GM21786 (cell line): ENCODE results near the gene SNCA.

ENCODE experiments used
- ATAC-seq: cut with Tn5 transposase; IDR thresholded peaks from one replicate; pipeline ENCODE4 v1.9.1; 2021; ENCODE audit not compliant: unreplicated experiment

SNCA gene

DNA sequence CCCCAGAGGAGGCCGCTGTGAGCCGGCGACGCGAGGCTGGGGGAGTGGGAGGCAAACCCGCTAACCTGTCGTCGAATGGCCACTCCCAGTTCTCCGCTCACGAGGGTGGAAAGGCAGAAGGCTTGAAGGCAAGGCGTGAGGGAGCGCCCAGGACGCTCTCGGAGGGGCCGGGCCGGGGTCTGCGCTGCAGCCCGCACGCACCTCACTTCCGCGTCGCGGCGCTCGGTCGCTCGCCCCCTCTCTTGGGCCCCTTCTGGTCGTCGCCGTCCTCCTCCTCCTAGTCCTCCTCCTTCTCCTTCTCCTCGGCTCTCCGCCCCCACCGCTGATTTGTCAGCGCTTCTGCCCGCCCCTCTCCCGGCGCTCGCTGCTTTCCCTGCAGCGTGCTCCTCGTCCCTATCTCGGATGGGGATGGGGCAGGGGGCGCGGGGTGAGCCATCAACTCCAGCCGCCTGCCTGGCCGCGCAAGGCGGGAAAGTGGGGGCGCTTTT is at the start of gene SNCA:
Gene SNCA (minus strand): TSS at position 265 of the 488 bp plus-strand sequence. CDS start 1,494 bp downstream, outside the sequence.
- ATAC-seq, result no peak

DNA sequence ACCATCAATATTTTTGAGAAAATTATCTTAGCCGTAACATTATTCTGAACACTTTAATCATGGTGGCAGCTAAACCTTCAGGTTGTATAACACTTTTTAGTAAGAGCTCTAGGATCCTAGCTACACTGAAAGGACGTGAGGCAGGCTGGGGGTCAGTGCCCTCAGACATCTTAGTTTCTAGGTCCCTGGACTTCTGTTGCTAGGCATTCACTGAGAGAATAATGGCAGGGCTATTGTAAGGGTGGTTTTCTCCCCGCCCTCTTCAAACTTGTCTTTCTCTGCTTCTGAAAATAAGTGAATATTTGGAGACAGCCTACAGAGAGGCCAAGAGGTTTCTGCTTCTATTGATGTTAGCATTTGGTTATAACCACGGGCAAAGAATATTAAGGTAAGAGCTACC is 42.3 kb upstream of the SNCA start:
- no peak for ATAC-seq

DNA sequence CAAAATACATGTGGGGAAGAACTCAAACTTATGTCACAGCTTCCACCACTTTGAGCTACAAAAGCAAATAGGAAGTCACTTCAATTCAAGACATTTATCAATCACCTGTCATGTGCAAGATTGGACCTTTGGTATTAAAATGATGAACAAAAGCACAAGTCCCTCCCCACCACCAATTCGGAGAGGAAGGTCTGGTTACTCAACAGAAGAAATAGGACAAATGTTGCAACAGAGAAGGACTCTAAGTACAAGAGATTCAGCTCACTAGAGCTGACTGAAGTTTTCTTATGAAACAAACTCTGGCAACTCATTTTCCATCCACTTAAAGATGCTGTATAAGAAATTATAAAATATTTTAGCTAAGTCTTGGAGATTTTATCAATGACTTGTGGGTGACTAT is 41.6 kb upstream of the SNCA start:
- no peak for ATAC-seq

DNA sequence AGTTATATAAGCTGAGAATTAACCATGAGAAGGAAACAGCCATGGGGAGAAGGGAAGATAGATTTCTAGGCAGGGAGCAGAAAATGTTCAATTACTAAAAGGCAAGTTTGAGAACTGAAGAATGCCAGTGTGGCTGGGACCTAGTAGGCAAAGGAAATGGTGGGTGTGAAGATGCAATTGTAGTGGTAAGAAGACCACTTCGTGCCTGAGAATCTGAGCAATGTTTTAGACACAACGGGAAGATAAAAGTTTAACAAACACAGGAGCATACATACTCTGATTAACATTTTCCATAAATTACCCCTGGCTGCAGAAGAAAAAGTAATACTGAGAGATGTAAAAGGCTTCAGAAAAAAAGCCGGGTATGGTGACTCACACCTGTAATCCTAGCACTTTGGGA is 39.6 kb upstream of the SNCA start:
- no peak for ATAC-seq

DNA sequence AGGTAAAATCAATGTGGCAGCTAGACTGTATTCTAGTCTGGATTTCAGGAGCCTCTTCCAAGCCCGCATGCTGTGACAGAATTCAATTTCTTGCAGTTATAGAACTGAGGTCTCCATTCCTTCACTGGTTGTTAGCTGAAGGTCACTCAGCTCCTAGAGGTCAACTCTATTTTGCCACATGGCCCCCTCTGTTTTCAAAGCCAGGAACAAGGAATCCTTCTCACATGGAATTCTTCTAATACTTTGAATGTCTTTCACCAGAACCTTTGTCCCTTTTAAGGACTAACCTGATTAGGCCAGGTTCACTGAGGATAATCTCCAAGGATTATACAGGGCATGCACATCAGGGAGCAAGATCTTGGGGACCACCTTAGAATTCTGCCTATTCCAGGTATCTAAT is 34.2 kb upstream of the SNCA start:
- ATAC-seq, result no peak

DNA sequence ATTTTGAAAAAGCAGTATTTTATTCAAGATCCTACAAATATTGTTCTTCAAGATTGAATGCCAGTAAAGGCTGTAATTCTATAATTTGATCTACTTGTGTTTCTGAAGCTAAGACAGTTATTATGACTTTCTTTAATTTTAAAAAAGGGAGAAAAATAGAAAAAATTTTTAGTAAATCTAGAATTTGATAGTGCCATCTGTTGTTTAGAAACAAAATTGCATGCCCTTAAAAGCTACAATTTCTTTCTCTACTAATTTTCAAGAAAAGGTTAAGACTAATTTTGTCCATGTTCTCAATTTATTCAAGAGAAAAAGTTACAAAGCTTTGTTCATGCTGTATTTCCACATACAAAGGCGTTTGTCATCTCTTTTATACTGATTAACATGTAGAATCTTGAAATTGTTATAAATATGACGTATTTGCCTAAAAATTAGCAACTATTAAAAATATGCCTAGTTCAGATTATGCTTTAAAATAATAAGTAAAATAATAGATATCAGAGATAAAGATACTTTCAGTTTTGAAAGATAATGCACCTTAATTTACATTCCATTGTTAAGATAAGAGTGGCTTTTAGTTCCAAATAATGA is 32.1 kb upstream of the SNCA start:
- ATAC-seq, result no peak

DNA sequence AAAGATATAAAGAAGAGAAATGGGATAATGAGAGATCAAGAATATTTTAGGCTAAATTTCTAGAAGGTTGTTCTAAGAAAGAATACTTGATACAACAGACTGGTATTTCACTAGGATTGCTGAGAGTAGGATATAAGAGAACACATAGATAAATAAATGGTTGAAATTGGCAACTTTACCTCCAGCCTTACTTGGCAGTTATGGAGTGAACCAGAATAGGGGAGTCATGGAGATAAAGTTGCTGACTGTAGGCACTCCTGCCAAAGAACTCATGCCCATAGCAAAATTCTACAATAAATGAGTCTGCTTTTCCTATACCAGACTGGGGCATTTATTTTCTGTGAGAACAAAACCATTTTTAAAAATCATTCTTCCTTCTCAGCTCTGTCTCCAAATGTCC is 31.3 kb upstream of the SNCA start:
- ATAC-seq, result no peak

DNA sequence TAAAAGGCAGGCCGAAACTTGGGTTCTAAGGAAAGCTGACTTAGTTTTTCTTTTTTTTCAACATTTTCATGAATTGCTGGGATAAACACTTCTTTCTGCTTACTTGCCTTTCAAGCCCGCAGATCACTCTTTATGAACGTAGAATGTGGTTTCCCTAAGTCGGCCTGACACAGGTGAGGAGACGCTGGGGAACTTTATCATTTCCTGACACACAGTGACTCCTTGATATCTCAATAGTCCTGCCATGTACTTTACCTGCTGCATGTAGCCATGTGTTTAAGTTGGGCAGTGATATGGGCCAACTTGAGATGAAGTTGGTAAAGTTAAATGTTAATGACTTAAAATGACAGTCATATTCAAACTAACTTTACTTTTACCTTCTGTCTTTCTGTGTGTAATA is 26.6 kb upstream of the SNCA start:
- no peak for ATAC-seq

DNA sequence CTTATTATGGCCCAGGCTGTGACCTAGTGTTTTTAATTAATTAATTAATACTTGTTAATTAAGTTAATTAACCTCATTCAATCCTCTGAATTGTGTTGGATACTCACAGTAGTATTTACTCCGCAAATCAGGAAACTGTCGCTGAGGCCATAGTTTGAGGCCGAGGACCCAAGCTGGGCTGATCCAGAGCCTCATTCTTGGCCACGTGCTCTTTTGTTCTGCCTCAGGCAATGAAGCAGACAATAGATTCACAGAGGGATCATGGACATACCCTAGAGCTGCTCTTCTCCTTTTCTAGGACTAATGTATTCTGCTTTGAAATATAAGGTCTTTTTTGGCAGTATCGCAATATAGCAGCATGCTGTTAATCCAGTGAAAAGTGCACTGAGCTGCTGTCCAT is 24.0 kb upstream of the SNCA start:
- ATAC-seq, result no peak

DNA sequence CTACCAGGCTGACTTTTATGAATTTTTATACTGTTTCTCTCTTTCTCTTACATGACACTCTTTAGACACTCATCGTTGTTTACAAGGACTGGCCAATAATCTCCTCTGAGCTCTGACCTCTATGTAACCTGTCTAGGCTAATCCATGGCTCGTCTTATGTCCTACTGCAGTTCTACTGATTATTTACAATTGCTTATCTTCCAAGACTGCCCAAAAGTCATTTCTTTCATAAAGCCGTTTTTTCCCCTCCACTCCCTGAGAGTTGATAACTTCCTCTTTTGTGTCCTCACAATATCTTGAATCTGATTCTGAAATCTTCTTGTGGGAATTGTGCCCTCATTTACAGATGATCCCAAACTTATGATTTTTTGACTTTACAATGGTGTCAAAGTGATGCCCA is 18.3 kb upstream of the SNCA start:
- ATAC-seq, result no peak

DNA sequence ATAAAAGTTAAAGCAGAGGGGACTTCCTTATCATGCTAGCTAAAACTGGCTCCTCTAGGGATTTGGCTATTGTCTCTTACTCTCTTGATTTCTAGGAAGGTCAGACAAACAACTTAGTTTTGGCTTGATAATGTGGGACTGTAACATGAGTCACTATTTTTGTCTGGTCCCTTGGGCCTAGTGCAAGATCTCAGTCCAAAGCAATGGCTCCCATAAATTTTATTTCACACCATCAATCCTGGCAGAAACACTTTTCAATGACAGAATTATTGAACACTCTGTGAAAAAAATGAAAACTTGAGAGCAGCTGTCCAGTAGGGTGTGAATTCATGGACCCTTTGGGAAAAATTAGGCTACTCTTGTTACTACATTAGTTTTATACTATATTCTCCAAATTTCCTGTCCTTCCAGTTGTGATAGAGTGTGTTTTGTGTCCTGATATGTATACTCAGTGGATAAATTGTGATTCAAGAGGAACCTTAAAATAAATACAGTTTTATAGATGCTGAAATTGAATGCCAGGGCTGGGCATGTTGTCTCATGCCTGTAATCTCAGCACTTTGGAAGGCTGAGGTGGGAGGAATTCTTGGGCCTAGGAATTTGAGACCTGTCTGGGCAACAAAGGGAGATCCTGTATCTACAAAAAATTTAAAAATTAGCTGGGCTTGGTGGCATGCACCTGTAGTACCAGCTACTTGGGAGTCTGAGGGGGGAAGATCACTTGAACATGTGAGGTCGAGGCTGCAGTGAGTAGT is 10.8 kb upstream of the SNCA start:
- no peak for ATAC-seq

DNA sequence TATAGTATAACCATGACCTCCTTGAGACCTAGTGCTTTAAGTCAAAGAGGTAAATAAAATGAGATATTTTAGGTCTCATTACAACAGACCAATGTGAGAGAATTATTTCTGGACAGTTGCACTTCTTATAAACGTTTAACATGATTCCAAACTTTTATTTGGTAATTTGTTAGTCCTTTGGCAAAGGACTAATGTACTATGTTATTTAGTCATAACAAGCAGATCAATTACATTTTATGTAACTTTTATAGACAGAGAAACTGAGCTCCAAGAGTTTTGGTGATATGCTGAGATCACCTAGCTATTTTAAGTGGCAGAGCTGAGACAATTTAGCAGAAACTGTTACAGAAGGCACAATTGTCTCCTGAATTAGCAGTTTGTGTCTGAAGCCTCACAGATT is 2.6 kb upstream of the SNCA start:
- no peak for ATAC-seq

DNA sequence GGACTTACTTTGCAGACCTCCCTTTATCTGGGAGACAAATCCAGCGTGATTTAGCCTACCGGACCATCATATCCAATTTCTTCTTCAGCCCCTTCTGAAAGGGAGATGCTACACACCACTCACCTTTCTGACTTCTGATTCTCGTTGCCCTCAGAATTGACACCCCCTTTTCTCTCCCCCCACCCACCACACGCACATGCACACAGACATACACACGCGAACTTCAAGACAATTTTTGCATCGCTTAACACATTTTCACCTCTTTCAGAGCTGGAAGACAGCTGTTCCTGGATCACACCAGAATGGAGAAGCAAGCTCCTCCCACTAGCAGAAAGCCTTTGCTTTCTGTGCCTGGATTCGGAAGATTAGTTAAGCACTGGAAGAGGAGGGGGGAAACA is 1.0 kb upstream of the SNCA start:
- no peak for ATAC-seq

DNA sequence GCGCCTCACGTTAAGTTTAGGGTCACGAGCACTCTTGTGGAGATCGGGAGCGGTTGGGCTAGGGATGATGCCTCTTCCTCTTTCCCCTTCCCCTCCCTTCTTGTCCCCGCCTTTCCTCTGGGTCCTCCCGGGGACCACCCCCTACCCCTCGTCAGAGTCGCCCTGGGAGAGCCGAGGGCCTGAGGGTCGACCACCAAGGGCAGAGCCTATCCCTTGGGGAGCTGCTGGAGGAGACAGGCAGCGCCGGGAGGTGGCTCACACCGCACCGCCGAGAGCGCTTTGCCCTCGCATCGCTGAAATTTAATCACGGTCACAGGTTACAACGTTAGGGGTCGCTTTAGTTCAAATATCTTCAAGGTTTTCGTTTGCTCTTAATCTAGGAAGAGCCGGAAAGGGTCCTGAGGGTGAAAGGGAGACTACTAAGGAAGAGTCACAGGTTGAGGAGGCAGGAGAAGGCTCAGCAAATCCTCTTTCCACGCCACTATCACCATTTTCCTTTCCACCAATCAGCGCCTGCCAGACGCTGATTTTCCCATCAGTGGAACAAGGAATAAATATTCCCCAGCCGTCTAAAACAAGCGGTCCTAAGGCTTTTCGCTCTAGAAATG is 528 bp upstream of the SNCA start:
- ATAC-seq, result no peak

DNA sequence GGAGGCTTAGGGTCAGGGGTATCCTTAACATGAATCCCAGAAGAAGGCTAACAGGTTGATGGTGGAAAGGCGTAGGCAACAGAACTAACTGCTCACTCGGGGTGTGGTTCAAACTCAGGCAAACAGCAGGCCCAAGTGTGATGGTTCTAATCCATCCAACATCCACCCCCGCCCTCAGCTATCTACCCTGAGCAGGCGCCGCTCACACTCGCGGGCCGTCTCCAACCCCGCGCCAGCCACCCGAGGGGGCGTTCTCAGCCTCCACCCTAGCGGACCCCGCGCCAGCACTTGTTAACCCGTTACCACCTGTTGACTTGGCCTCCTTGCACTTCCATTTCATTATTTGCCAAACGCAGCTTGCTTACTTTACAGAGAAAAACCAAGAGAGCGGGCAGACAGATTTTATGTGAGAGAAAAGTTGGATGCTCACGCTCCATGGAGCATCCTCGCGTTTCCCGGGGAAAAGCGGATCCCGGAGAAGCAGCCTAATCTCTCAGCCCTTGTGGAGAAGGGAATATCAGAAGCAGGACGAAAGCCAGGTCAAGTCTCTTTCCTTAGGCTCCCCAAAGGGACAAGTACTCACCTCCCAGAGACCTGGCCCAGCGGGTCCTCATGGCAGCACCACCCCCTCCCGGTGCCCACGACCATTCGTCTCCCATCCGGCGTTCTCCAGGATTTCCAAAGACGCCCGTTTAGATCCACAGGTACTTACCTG is 773 bp downstream of the SNCA start:
- no peak for ATAC-seq

DNA sequence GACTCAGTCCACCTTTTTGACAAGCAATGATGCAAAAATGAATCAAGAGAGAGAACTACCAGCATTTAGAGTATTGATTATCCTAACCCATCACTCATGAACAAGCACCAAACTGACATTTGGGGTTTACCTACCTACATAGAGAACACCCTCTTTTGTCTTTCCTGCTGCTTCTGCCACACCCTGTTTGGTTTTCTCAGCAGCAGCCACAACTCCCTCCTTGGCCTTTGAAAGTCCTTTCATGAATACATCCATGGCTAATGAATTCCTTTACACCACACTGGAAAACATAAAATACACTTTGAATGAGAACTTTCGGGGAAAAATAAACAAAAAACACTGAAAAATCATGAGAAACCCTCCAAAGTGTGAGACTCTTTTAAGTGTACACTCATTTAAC is 1.5 kb downstream of the SNCA start:
- no peak for ATAC-seq

DNA sequence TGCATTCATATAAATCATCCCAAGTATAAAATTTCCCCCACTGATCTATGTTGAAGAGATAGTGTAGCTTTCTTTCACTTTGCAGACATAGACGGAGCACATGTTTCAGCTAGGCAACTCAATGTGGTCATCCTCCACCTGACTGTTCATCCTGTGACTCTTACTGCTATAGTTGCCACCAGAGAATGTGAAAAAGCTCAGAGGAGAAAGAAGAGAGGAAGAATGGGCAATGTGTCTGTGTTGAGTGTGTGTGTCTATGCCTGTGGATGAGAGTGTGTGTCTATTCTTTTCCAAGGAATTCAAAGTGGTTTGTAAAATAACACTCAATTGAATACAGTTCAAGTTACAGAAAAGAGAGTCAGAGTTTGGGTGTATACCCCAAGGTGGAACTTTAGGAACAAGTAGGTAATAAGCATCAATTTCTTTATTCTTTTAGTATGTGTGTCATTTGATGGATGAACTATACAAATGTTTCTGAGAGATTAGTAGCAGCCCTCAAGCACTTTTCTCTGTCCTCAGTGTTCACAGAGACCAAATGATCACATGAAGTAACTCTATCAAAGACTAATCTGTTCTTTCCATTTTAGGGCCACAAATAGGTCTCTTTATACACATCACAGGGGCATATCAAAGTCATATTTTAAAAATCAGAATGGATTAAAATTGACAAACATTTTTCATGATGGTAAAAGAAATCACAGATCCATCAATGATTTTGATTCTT is 2.3 kb downstream of the SNCA start:
- ATAC-seq, result no peak

DNA sequence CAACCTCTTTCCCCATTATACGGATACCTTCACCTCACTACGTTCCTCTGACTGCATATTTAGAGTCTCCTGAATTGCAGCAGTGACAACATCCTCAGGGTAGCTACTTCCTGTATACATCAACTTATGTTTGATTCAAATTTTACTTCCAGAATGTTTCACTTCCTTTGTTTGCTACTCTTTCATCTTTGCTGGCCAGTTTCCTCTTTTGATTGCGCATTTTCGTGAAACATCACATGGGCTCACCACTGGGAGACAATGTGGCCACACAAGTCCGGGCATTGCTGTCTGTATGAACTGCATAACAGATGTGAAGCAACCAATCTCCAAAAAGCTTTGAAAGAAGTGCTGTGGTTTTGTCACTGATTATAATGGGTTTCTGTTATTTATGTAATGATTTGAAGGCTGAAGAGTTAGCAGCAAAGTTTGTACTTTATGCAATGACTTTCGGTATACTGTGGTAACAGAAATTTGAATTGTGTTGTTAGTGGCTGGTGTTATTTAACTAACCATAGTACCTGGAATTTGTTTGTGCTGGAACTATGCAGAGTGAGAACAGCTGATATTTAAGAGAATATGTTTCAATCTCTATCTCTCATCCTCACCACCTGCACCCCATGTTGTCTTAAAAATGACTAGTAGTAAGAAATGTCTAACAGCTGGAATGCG is 7.4 kb downstream of the SNCA start:
- ATAC-seq, result peak; percentile 76

DNA sequence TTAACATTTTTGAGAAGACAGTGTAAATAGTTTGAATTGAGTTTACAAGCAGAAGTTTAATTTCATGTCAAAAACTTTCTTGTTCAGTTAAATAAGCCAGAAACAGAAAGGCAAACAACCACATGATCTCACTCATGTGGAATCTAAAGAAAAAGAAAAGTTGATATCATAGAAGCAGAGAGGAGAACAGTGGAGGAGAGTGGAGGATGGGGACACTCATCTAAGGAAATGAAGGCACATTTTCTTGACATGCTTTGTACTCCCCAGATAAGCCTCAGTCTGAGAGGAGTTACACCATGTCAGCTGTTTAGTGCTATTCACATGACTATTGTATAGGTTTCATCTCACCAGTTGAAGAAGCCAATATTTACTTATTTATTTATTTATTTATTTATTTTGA is 13.5 kb downstream of the SNCA start:
- ATAC-seq, result no peak

DNA sequence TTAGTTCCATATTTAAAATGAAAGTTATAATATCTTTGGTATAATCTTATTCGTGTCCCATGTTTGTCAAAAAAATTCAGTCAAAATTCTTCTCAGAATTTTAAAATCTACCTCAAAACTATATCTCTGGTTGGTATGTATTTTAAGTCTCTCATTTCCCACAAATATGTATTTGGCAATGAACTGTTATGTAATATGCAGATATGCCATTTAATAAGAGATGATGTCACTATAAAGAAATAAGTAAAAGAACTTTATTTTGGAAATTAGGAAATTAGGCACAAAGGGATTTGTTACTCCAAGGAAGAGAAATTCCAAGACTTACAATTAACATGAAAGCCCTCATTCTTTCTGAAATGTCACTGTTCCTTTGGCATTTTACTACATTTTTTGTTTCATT is 15.3 kb downstream of the SNCA start:
- ATAC-seq, result no peak

DNA sequence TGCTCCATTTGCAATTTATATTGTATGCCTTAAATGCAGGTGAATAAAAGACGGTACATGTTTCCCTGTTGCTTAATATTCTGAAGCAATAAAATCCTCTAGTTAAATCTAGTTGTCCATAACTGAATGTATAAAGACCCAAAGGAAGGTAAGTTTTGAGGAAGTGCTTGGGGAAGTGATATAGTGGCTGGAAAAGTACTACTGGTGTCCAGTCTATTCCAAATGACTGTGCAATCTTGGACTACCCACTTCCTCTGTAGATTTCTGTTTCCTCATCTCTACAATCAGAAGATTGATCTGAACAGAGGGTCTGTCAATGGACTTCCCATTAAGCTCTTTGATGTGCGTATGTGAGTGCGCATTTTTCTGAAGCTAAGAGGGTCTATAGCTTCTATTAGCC is 17.0 kb downstream of the SNCA start:
- no peak for ATAC-seq
